GM19025 (cell line): ENCODE data around the gene EPM2A.
A peak's percentile ranks its signal among the peaks of the same experiment; 100 is the strongest.
"Not testable (repeated sequence)": the region's sequence is repeated elsewhere in the genome, so short reads cannot be mapped to it uniquely, and the experiment has no call there.

Experiments used
- ATAC-seq: cut with Tn5 transposase; IDR thresholded peaks from one replicate; pipeline ENCODE4 v1.9.1; 2021; ENCODE audit warnings: mild to moderate bottlenecking, low read depth, moderate library complexity; ENCODE audit not compliant: unreplicated experiment

EPM2A gene

DNA sequence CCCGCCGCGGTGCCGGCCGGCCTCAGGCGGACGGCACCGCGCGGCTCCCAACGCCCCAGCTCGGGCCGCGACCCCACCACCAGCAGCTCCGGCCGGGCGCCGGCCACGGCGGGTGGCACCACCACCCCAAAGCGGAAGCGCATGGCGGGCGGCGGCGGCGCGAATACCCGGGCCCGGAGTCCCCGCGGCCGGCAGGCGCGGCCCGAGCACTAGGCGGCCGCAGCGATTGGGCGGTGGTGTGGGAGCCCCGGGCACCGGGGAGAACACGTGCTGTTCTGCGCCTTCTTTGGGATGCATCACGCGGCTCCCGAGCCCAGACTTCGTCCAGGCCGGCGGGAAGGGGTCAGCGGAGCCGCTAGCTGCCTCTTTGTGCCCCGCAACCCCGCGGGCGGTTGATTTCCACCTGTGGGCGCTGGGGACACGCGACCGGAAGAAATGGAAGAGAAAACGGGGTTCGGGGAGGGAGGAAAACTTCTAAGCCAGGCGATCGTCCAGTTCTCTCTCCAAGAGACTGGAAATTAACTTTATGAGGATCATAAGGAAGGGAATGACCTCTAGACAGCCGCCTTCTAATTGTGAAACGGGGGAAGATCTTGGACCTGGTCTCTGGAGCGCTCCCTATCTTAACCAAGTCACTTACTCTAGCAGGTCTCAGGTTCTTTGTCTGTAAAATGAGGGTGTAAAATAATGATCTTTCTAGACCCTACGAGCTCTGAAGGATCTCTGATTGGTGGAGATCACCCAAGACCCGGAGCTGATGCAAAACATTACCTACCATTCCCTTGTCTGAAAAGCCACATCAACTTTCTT, at the start of gene EPM2A:
TSS of gene EPM2A (minus strand) at position 165 of the 810 bp plus-strand sequence. CDS start at position 143, 22 bp downstream.
- ATAC-seq: peak; percentile 57

DNA sequence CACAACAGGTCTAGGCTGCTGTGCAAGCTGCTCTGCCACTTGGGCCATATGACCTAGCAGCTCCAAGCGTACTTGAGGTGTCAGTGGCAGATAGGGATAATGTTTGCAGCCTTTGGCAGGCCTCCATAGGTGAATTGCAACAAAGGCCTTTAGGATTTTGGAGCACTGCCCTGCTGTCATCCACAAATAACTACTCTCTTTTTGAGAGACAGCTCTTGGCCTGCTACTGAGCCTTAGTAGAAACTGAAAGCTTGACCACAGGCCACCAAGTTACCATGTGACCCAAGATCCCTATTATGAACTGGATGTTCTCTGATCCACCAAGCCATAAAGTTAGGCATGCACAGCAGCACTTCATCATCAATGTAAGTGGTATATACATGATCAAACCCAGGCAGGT, 49.4 kb upstream of the EPM2A start:
- ATAC-seq: peak; percentile 80

DNA sequence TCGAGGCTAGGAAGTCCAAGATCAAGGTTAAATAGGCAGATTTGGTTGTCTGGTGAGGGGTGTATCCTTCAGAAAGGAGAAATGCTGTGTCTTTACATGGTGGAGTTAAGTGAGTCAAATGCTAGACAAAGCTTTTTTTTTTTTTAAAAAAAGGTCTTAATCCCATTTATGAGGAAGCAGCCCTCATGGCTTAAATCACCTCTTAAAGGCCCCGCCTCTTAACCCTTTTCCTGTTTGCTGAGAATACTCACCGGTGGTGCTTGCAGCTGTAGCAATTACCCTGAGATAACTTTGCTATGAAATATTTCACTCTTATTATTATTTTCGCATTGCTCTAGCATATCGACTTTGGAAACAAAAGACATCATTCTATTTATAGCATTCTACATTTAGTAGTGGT, 48.5 kb upstream of the EPM2A start:
- no peak for ATAC-seq

DNA sequence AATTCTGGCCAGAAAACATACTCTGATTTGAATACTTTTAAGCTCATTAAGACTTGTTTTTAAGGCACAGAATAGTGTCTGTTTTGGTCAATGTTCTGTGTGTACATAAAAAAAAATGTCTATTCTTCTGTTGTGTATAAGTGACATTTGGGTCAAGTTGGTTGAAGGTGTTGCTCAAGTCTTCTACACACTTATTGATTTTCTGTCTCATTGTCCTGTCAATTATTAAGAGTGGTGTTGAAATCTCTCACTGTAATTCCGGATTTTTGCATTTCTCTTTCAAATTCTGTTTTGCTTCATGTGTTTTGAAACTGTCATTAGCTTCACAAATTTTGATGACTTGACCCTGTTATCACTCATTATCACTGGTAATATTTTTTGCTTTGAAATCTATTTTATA, 37.5 kb upstream of the EPM2A start:
- ATAC-seq: no peak

DNA sequence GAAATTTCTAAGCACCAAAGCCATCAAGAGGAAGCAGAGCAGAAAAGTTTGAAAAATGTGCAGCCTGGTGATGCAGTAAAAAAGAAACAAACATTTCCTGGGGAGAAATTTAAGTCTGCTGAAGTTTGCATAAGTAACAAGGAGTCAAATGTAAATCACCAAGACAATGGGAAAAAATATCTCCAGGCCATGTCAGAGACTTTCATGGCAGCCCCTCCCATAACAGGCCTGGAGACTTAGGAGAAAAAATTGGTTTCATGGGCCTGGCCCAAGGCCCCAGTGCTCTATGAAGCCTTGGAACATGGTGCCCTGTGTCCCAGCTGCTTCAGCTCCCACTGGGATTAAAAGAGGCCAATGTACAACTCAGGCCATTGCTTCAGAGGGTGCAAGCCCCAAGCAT, 30.1 kb upstream of the EPM2A start:
- ATAC-seq: no peak

DNA sequence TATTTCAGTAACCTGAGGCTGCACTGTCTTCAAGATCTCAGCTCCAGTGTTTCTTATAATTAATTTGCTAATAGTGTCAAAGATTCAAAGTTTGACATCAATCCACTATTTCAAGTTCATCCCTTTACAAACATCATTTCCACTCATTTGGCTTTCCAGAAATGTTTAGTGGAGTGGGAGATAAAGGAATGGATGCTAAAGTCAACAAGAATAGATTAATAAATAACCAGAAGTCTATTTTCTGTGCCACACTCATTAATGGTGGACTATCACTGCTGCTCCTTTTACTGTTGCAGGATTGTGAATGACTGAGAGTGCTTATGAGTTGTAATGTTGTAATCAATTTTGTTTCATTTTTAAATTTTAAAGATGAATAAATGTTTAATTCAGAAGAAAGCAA, 28.4 kb upstream of the EPM2A start:
- ATAC-seq: no peak

DNA sequence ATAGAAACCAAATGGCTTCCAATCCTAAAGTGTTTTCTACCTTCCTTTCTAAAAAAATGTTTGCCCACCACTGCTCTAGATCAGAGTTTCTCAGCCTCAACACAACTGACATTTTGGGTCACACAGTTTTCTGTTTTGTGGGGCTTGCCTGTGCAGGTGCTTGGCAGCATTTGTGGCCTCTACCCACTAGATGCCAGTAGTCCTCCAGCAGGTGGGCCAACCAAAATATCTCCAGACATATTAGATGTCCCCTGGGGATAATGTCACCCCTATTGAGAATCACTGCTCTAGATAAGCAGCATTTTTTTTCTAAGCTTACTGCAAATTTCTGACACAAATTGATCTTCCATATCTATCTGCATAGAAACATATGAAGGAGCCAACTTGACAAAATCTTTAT, 26.3 kb upstream of the EPM2A start:
- peak; percentile 62 for ATAC-seq

DNA sequence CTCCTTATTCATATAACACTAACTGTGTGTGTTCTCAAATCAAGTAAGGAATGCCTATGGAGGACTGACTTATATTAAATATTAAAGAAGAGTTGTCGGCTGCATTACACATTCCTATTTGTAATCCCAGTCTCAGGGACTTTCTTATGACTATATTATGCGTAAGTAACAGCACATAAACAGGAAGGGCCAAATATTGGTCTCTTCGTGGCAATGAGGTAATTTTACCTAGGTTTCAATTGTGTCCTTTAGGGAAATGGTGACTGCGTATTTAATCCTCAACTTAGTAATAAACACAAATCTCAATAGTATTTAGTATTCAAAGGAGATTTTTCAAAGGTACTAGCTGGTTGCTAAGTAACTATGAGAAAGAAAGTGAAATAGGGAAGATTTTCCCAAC, 22.8 kb upstream of the EPM2A start:
- ATAC-seq: no peak

DNA sequence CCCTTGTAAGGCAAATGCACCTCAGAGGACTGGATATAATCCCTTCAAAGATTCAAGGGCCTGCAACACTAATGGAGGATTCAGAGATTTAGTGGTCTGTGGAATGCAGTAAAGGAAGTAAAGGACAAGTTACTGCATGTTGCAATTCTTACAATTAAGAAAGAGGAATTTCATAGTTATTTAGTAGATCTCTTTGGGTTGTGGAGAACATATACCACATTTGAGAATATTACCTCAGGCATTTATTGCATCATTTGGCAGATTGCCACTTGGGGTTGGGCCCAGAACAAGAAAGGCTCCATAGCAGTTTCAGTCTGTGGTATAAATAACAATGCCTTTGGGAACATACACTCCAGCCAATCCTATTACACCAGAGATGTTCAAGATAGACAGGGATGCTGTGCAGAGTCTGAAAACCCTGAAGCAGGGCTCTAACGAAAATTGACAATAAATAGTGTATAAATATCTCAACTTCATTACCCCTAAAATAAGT, 20.9 kb upstream of the EPM2A start:
- ATAC-seq: no peak

DNA sequence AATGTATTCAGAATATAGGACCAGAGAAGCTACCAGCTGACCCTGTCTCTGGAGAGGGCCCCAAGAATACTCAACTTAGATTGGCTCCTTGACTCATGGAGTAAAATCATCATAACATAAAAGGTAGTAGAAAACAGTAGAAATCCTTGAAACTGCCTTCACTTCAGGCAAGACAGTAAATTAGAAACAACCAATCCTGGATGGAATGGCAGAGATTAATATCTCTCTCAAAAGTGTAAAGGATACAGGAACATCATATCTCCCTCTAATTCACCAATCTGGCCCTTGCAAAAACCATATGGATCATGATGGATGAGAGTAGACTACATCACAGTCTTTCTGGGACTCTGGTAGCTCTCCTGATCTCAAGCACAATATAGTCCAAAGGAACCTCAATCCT, 20.4 kb upstream of the EPM2A start:
- no peak for ATAC-seq

DNA sequence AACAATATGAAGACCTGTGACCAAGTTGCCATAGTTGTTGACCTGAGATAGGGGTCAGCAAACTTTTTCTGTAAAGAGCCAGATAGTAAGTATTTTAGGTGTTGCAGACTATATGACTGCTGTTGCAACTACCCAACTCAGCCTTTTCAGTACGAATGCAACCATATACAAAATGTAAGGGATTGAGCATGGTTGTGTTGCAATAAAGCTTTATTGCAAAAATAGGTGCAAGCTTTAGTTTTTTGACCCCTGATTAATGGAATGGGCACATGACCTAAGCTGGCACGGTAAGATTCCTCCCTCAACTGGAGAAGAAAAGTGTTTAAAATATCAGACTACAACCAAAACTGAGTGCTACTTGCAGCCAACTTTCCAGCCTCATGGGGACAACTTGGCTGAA, 17.3 kb upstream of the EPM2A start:
- ATAC-seq: no peak

DNA sequence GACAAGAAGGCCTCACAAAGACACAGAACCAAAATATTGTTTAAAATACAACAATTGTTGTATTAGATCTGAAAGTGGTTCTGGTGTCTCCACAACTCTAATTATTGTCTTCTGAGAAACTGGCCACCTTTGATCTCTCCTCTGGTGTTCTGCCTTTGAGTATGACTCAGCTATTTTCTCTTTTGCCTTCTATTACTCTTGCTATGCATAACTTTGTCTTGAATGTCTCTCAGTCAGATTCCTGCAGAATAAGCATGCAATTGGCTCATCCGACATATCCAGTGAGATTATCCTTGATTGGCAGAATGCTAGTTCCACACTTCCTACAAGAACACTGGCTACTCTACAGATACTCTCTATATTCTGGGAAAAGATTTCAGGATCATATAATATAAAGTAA, 14.3 kb upstream of the EPM2A start:
- ATAC-seq: peak; percentile 78

DNA sequence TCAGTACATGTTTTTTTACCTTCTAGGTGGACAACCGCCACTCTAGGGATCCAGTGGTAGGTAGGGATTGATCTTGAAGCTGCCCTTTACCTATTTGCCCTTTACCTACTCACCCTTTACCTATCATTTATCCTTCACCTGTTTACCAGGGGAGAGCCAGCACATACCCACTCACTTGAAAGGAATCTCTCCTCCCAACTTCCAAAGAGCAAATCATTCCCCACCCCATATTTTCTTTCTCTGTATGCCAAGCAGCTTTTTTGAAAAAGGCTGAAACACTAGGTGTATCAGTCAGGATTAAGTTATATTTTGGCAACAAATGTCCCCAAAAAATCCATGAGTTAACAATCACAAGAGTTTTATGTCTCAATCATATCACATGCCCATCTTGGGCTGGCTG, 10.5 kb upstream of the EPM2A start:
- ATAC-seq: no peak

DNA sequence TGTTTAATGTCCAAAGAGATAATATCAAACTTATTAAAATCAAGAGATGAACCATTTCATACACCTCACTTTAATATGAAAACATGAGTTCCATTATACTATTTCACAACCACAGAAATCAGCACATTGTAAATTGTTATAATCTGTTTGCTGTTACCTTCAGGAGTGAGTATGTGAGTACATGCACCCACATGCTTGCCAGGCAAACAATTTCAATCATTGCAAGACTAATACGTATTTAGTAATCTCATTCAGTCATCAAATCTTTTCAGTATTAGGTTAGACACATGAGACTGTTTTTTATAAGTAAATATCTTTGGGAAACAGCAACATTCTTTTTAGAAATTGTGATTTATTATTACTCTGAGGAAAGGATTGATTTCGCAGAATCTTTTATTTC, 9.3 kb upstream of the EPM2A start:
- no peak for ATAC-seq

DNA sequence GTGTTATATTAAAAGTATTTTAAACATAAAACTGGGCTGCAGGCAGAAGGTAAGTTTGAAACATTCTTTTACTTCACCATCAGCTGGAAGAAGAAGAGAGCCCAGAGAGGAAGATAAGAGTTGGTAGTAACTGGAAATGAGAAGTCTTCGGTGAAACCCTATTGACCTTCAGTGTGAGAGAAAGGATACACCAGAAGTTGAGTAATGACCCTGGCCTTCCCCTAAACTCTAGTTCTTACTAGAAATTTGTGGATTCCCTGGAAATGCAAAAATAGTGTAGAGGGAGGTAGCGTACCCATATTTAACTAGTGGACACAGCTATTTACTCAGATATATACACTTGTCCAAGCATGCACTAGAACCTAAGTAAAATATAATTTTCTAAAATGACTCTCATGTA, 8.0 kb upstream of the EPM2A start:
- no peak for ATAC-seq

DNA sequence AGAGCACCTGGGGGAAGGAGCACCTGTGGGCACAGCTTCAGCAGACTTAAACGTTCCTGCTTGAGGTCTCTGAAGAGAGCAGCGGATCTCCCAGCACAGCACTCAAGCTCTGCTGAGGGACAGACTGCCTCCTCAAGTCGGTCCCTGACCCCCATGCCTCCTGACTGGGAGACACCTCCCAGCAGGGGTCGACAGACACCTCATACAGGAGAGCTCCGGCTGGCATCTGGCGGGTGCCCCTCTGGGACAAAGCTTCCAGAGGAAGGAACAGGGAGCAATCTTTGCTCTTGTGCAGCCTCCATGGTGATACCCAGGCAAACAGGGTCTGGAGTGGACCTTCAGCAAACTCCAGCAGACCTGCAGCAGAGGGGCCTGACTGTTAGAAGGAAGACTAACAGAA, 7.2 kb upstream of the EPM2A start:
- not testable (repeated sequence) for ATAC-seq

DNA sequence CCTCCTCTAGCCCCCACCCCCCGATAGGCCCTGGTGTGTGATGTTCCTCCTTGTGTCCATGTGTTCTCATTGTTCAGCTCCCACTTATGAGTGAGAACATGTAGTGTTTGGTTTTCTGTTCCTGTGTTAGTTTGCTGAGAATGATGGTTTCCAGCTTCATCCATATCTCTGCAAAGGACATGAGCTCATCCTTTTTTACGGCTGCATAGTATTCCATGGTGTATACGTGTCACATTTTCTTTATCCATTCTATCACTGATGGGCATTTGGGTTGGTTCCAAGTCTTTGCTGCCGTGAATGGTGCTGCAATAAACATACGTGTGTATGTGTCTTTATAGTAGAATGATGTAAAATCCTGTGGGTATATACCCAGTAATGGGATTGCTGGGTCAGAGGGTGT, 4.4 kb upstream of the EPM2A start:
- not testable (repeated sequence) for ATAC-seq

DNA sequence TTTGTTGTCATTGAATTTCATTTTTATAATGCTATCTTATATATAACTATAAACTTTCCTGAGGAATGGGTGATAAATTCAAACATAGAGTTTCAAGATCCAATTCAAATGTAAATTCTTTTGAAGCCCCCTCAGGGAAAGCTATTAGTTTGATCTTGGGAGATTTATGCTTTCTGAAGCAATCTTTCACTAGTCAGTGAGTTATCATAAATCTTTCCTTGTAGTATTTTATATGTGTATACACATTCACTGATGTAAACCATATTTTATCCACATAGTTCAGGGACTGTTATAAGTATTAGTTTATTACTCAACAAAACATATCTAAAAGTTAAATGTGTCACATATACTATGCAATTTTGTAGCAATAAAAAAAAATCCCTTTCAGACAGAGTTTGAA, 2.9 kb upstream of the EPM2A start:
- ATAC-seq: no peak

DNA sequence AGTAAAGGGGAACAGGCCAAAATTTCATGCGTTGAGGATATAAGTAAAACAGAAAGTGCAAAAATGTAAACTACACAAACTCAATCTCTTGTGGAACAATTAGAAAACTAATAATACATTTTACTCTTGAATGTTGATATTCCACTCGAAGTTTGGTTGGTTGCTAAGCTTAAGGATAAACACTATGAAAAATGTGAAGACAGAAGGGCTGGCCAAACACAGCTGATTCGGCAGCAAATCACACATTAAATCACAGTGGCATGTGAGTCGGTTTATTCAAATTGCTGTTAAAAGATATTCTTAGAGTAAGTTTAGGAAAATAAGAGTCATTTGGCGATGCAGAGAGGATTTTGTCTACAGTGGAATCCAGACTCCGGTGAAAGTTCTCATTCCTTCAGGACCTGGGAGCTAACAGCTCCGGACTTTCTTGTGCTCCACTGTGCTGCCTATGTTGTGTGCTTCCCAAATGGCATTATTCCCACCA, 1.4 kb upstream of the EPM2A start:
- ATAC-seq: no peak

DNA sequence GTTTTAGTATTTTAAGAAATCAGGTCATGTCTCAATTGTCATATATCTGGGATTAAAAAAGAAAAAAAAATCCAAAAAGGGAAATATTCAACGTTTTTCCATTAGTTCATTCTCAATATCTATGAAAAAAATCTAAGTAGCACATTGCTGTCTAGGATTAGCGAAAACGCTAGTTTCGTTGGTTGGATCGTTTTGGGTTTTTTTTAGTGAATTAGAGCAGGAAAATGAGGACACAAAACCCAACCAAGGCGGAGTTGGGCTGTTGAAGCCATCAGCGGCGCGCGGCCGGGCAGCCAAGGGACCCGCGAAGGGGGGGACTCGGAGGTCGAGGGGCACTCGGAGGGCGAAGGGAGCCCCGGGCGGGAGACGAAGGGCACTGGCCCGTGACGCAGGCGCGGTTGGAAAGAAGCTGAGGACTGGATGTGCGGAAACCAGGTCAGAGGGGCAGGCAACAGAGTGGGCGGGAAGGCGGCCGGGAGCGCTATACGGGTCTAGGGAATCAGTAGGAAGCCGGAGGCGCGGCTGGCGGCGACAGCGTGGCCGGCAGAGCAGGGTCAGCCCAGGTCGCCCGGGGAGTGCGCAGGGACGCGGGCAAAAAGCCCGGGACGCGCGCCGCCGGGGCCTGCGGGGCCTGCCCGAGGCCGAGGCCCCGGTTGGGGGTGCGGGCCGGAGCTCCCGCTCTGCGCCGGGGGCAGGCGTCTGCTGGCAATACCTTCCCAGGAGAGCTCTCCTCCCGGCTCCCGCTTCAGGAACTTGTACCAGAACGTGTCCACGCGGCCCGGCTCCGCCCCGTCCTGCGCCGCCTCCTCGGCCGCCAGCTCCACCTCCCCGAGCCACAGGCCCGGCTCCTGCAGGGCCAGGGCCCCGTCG, 599 bp downstream of the EPM2A start:
- ATAC-seq: peak; percentile 79

DNA sequence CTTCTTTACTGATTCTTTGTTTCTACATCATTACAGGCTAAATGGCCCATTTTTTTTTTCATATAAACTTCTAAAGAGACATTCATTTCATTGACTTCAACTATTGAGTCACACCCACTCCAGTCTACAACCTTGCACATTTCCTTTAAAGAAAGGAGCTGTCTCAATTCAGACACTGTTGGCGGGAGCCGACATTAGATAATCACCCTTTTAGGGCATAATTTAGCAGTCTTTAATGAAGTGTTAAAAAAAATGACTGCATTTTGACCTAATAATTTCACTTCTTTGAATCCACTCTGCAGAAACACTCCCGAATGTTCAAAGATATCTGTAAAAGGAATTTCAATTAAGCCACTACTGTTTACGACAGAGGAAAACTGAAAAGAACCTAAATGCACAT, 1.5 kb downstream of the EPM2A start:
- ATAC-seq: no peak
